ENCODE data around the gene LRMDA.

Gene LRMDA

DNA sequence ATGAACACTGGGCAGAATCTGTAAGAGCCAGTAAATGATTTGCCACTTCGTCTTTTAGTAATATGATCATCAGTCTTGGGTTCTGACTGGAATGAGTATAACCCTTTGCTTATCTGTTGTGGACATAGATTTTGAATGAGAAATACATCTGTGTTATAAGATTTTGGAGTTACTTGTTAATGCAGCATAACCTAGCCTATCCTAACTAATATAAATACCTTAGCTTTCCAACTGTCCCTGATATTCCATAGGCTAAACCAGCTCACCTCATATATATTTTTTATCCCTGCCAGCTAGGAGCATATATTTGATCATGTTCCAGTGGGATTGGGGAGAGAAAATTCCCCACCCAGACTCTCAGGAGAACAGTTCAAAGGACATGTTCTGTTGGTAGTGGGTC, 15.1 kb downstream of the LRMDA start:
- no peak for DNase-seq (ENCODE audit: low read depth)
- H3K4me3 ChIP-seq (ENCODE audit: low read depth, low read length) = no peak overlapping the region
- TF ChIP-seq, protein P1, sequence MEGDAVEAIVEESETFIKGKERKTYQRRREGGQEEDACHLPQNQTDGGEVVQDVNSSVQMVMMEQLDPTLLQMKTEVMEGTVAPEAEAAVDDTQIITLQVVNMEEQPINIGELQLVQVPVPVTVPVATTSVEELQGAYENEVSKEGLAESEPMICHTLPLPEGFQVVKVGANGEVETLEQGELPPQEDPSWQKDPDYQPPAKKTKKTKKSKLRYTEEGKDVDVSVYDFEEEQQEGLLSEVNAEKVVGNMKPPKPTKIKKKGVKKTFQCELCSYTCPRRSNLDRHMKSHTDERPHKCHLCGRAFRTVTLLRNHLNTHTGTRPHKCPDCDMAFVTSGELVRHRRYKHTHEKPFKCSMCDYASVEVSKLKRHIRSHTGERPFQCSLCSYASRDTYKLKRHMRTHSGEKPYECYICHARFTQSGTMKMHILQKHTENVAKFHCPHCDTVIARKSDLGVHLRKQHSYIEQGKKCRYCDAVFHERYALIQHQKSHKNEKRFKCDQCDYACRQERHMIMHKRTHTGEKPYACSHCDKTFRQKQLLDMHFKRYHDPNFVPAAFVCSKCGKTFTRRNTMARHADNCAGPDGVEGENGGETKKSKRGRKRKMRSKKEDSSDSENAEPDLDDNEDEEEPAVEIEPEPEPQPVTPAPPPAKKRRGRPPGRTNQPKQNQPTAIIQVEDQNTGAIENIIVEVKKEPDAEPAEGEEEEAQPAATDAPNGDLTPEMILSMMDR (IDR thresholded peaks at IDR 0.05; ENCODE audit: control insufficient read depth, extremely low read depth, insufficient read depth) = no peak

DNA sequence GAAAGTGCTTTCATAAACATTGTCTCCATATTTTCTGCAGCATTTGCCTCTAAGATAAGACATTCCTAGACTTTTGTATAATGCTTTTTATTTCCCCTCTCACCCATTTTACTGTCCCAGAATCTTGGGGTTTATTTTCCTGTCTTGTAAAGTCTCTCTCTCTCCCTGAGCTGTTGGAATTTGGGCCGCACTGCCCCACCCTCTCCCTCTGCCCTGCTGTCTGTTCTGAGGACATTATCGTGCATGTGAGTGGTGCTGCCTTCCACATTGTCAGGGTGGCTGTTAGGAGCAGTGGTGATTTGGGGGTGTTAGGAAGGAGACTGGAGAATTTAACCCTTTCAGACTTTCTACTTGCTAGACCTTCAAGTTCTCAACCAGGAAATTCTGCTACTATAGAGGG, 16.7 kb downstream of the LRMDA start:
- TF ChIP-seq, protein P1 (IDR thresholded peaks at IDR 0.05; ENCODE audit: control insufficient read depth, extremely low read depth, insufficient read depth) = no peak
- no peak for DNase-seq (ENCODE audit: low read depth)
- no peak overlapping the region for H3K4me3 ChIP-seq (ENCODE audit: low read depth, low read length)

DNA sequence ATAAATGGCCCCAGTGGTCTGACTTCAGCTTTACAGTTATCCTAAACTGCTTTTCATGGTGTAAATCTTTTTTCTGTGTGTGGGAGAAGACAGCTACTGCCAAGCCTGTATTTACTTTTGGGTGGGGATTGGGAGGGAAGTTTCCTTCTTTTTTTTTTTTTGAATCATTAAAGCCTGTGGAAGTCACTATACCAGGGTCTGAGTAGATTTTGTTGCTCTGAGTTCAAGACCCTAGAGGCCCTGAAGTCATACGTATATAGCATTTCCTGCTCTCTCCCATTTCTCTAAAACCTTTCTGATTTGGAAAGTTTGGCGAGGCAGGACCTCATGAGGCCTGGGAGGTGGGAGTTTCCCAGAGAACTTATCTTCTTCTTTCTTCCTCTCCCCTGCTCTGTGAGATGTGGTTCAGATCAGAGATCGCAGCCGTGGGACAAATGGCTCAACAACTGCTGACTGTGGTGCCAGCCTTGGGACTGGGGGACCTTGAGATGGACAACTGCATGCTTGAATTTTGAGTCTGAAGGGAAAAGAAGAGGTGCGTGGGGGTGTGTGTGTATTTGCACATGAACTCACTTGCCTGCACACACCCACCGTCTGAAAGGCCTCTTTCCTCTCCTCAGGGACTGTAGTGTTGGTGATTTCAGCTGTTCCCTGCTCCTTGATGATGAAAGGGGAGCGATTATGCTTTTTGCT, 18.1 kb downstream of the LRMDA start:
- no peak overlapping the region for H3K4me3 ChIP-seq (ENCODE audit: low read depth, low read length)
- TF ChIP-seq, protein P1 (IDR thresholded peaks at IDR 0.05; ENCODE audit: control insufficient read depth, extremely low read depth, insufficient read depth) = no peak
- no peak for DNase-seq (ENCODE audit: low read depth)

DNA sequence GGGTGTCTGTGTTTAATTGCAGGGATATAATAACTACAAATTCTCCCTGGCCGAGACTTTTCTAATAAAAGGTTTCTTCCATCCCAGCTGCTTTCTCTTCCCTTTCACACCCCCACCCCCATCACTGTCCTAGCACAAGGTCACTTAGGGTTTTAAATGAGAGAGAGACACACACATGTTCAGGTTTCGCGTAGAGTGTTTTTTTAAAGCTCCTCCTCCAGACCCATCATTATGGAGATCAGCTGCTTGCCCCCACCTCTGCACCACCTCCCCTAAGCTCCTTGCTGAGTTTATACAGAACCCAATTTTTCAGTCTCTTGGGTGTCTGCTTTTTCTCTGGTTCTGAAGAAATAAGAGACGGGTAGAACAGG, 18.6 kb downstream of the LRMDA start:
- no peak for DNase-seq (ENCODE audit: low read depth)
- no peak overlapping the region for H3K4me3 ChIP-seq (ENCODE audit: low read depth, low read length)
- TF ChIP-seq, protein P1 (IDR thresholded peaks at IDR 0.05; ENCODE audit: control insufficient read depth, extremely low read depth, insufficient read depth) = no peak

DNA sequence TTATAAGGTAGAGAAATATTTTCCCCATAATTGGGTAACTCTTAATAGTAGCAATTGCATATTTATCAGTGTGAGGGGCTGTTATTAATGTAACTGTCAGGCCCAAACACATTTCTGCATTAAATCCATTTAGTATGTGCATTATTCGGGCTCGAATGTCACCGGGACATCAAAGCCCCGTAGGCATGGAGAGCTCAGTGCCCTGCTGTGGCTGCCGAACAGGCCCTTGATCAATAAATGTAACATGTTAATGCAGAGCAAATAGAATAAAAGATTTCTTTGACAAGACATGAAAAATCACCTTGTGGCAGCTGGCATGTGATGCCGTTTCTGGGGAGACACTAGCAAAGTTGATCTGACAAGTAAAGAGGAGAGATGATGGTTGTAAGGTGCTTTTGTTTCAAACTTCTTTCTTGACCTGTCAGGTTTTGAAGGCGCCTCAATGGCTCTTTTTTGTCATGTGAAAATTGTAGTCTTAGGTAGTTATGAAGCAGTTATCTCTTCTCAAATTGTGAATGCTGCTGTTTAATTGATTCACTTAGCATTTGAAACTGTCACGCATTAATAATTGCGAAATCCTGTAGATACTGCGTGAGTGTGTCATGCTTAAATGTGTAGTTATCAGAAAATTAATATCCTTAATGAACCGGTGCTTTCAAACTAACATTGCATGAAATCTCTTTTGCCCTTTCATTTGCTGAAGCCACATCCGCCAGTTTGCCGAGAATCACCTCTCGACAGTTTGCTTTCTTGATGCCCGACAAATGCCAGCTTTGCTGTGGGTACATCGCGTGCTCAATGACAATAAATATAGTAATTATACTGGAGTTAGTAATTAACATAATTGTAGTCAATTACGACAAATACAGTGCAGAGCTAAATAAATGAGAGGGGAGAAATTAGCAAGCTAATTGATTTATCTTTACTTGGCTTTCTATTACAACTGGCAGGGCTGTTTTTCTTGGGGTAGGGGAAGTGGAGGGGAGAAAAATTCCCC, 19.5 kb downstream of the LRMDA start:
- no peak for DNase-seq (ENCODE audit: low read depth)

DNA sequence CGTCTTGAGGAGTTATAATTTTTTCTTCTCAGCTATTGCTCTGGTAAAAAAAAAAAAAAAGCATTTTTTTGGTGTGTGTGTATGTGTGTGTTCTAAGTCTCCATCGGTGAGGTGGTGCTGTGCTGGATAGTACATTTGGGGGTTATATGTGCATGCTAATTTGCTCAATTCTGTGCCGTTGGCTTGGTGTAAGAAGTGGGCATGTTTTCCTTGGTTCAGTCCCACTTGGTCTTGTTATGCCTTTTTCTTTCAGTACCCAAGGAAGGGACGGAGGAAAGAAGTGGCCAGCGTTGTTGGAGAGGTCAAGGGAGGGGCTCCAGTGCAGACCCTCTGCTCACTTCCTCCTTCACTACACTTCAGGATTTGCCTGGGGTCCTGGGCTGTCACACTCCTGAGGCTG, 20.4 kb downstream of the LRMDA start:
- DNase-seq (ENCODE audit: low read depth) = no peak
- TF ChIP-seq, protein P1 (IDR thresholded peaks at IDR 0.05; ENCODE audit: control insufficient read depth, extremely low read depth, insufficient read depth) = no peak
- H3K4me3 ChIP-seq (ENCODE audit: low read depth, low read length) = no peak overlapping the region

More for the DNA sequence above, 19.5 kb downstream of the LRMDA start:
- H3K4me3 ChIP-seq (ENCODE audit: low read depth, low read length) = no peak overlapping the region
- TF ChIP-seq, protein P1 (IDR thresholded peaks at IDR 0.05; ENCODE audit: control insufficient read depth, extremely low read depth, insufficient read depth) = no peak

Measured in LNCaP clone FGC (cell line).